Measurements from ENCODE around the gene DNMT3B. TPM values are rescaled to one million over a fixed set of nuclear protein-coding genes. Genes with fewer than 3 reads are reported as not detected.

The DNMT3B gene
- total and polyA plus RNA-seq, 9 of the 15 experiments (the other 6 are each of a cell fraction or from before 2014, with no cell fraction given), result 9.3 to 74.8 (median 49.1) TPM

DNA sequence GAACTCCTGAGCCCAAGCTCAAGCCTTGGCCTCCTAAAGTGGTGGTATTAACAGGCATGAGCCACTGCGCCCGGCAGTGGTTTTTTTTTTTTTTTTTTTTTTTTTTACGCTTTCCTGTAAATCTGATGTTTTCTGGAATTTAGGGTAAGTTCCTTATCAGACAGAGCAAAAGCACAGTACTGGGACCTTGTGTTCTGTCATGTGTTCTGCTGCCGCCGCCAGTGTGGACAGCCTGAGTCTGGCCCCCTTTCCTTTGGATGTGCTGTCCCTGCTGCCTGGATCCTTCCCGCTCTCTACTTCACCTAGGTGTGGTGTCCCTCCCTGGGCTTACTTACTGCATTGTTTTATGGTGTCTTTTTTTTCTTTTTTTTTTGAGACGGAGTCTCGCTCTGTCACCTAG, 11.7 kb downstream of the DNMT3B start (continued):
- no peak for TF ChIP-seq HIVEP1 (CRISPR knock-in tag; IDR thresholded peaks at IDR 0.05)
- TF ChIP-seq RAD51 (IDR thresholded peaks at IDR 0.05; ENCODE audit: borderline replicate concordance, low read depth), result peak; percentile 43; the same call in 1 of the 2 replicates
- no peak for TF ChIP-seq ZNF408 (CRISPR knock-in tag; IDR thresholded peaks at IDR 0.05; ENCODE audit: low read depth)
- no peak for TF ChIP-seq BMI1 (IDR thresholded peaks at IDR 0.05; ENCODE audit: low read length)
- TF ChIP-seq MCM7 (IDR thresholded peaks at IDR 0.05), result no peak
- peak; percentile 44; the same call in 1 of the 2 replicates for TF ChIP-seq USF1 (CRISPR knock-in tag; IDR thresholded peaks at IDR 0.05)
- no peak for TF ChIP-seq SFPQ (IDR thresholded peaks at IDR 0.05; ENCODE audit: low read depth, low read length)
- no peak for TF ChIP-seq BCLAF1 (IDR thresholded peaks at IDR 0.05; ENCODE audit: borderline replicate concordance in 1 of 2, control insufficient read depth in 1 of 2, low read depth in 2 of 2, low read length in 1 of 2)
- no peak for TF ChIP-seq FIP1L1 (IDR thresholded peaks at IDR 0.05; ENCODE audit: low read depth, low read length, poor library complexity, severe bottlenecking)
- TF ChIP-seq ARNT (IDR thresholded peaks at IDR 0.05), result no peak
- TF ChIP-seq, protein P1, sequence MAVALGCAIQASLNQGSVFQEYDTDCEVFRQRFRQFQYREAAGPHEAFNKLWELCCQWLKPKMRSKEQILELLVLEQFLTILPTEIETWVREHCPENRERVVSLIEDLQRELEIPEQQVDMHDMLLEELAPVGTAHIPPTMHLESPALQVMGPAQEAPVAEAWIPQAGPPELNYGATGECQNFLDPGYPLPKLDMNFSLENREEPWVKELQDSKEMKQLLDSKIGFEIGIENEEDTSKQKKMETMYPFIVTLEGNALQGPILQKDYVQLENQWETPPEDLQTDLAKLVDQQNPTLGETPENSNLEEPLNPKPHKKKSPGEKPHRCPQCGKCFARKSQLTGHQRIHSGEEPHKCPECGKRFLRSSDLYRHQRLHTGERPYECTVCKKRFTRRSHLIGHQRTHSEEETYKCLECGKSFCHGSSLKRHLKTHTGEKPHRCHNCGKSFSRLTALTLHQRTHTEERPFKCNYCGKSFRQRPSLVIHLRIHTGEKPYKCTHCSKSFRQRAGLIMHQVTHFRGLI (CRISPR knock-in tag; IDR thresholded peaks at IDR 0.05), result no peak
- no peak for TF ChIP-seq THRAP3 (IDR thresholded peaks at IDR 0.05; ENCODE audit: borderline replicate concordance)
- no peak for TF ChIP-seq E2F8 (IDR thresholded peaks at IDR 0.05; ENCODE audit: low read depth, partially characterized antibody)
- no peak for TF ChIP-seq ZKSCAN1 (IDR thresholded peaks at IDR 0.05; ENCODE audit: low read depth, low read length)
- TF ChIP-seq, protein P2, sequence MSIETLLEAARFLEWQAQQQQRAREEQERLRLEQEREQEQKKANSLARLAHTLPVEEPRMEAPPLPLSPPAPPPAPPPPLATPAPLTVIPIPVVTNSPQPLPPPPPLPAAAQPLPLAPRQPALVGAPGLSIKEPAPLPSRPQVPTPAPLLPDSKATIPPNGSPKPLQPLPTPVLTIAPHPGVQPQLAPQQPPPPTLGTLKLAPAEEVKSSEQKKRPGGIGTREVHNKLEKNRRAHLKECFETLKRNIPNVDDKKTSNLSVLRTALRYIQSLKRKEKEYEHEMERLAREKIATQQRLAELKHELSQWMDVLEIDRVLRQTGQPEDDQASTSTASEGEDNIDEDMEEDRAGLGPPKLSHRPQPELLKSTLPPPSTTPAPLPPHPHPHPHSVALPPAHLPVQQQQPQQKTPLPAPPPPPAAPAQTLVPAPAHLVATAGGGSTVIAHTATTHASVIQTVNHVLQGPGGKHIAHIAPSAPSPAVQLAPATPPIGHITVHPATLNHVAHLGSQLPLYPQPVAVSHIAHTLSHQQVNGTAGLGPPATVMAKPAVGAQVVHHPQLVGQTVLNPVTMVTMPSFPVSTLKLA (conservative IDR thresholded peaks at IDR 0.05), result peak in 1 of 2 experiments; percentile 38; a peak in 1 of 4 replicates

All from K562 (cell line).